ENCODE results near the gene ALCAM.
"Not testable (repeated sequence)": the region's sequence is repeated elsewhere in the genome, so short reads cannot be mapped to it uniquely, and the experiment has no call there.

The ALCAM gene

DNA sequence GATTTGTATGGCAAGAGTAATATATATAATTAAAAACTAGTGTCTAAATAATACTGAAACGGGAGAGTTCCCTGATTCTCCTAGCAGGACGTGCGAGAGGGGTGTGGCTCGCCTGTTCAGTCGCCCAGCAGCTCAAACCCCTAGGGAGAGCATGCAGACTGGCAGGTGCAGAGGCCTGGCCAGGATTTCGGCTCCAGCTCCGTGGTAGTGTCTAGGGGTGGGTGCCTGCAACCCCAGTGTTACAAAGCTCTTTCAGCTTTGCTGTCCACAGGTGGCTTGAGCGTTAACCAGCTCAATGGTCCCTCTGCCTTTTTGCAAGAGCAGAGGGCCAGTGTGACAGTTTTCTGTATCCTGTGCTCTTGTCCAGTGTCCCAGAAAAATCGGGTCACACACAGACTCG, 226.6 kb downstream of the ALCAM start:
- no peak for DNase-seq (ENCODE audit: low spot score)
- TF ChIP-seq, protein P1, sequence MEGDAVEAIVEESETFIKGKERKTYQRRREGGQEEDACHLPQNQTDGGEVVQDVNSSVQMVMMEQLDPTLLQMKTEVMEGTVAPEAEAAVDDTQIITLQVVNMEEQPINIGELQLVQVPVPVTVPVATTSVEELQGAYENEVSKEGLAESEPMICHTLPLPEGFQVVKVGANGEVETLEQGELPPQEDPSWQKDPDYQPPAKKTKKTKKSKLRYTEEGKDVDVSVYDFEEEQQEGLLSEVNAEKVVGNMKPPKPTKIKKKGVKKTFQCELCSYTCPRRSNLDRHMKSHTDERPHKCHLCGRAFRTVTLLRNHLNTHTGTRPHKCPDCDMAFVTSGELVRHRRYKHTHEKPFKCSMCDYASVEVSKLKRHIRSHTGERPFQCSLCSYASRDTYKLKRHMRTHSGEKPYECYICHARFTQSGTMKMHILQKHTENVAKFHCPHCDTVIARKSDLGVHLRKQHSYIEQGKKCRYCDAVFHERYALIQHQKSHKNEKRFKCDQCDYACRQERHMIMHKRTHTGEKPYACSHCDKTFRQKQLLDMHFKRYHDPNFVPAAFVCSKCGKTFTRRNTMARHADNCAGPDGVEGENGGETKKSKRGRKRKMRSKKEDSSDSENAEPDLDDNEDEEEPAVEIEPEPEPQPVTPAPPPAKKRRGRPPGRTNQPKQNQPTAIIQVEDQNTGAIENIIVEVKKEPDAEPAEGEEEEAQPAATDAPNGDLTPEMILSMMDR (IDR thresholded peaks at IDR 0.05; ENCODE audit: extremely low read depth, missing control alignments), result no peak

DNA sequence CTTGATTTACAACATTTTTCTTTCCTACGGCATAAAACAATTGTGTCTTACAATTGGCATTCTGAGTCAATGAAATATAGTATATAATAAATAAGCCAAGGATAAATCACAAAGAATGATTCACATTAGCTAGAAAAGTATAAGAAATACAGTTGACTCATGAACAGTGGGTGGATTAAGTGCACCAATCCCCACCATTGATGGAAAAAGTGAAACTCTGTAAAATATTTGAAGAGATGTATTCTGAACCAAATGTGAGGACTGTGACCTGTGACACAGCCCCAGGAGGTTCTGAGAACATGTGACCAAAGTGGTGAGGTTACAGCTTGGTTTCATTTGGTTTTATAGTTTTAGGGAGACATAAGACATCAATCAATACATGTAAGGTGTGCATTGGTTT, 227.5 kb downstream of the ALCAM start:
- TF ChIP-seq, protein P1 (IDR thresholded peaks at IDR 0.05; ENCODE audit: extremely low read depth, missing control alignments), result no peak
- DNase-seq (ENCODE audit: low spot score), result no peak

DNA sequence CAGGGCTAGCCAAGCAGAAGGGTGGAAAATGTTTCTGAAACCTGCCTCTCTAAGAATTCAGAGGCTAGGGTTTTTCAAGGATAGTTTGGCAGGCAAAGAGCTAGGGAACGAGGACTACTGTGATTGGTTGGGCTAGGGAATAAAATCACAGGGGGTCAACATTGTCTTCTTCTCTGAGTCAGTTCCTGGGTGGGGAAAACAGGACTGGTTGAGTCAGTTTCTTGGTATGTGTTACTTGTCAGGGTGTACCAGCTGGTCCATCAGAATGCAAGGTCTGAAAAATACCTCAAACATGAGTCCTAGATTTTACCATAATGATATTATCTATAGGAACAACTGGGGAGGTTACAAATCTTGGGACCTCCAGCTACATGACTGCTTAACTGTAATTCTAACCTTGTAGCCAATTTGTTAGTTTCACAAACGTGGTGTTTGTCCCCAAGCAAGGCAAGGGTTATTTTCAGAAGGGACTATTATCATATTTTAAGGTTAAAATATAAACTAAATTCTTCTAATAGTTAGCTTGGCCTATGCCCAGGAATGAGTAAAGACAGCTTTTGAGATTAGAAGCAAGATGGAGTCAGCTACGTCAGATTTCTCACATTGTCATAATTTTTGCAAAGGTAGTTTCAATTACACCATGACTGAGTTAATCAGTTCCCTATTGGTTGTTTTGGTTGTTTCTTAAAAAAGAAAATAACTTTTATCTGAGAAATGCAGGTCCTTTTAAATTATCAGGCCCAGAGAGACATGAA, 231.5 kb downstream of the ALCAM start:
- TF ChIP-seq, protein P1 (IDR thresholded peaks at IDR 0.05; ENCODE audit: extremely low read depth, missing control alignments), result no peak
- DNase-seq (ENCODE audit: low spot score), result no peak

DNA sequence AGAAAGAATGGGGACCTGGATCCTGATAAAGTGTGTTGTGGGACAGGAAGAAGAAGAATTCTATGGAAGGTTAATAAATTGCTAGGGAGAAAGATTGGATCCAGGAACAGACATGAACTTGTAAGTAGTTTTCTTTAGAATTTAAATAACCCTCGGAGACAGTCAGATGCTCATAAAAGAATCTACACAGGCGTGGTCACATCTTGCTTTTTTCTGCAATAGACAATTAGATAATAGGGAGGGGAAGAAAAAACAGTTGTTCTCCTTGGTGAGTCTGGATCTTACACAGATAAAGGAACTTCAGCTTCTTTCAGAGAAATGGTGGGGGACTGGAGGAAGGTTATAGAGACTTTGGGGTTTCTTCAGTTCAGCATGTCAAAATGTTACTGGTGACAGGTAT, 232.6 kb downstream of the ALCAM start:
- TF ChIP-seq, protein P1 (IDR thresholded peaks at IDR 0.05; ENCODE audit: extremely low read depth, missing control alignments), result no peak

DNA sequence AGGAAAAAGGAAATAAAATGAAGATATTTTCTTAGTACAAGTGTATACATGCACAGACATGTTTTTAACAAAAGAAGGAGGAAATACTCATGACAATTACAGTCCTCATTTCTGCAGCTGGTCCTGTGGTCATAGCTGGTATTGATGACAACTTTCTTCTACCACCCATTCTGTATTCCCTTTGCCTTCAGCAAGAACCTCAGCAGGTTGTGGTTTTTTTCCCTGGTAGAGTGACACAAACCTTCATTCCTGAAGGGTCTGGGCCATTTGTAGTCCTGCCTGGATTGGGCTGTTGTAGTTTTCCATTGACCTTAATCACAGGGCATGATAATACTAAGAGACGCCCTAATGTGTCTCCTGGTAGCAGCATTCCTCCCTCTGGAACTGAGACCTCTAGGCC, 235.0 kb downstream of the ALCAM start:
- not testable (repeated sequence) for DNase-seq (ENCODE audit: low spot score)

More for the DNA sequence above, 232.6 kb downstream of the ALCAM start:
- DNase-seq (ENCODE audit: low spot score), result no peak

DNA sequence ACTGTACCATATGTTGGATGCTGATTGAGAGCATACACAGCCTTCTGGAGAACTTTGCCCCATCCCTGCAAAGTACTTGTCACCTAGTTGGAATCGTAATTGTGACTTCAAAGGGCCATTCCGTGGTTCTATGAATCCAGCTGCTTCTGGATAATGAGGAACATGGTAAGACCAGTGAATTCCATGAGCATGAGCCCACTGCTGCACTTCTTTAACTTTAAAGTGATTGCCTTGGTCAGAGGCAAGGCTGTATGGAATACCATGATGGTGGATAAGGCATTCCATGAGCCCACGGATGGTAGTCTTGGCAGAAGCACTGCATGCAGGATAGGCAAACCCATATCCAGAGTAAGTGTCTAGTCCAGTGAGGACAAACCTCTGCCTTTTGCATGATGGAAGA, 235.6 kb downstream of the ALCAM start:
- DNase-seq (ENCODE audit: low spot score), result not testable (repeated sequence)

DNA sequence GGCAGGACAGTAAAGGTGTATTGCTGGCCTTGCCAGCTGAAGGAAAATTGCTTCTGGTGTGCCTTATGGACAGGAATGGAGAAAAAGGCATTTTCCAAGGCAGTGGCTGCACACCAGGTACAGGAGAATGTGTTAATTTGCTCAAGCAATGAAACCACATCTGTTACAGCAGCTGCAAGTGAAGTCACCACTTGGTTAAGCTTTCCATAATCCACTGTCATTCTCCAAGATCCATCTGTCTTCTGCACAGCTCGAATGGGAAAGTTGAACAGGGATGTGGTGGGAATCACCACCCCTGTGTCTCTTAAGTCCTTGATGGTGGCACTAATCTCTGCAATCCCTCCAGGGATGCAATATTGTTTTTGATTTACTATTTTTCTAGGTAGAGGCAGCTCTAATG, 236.8 kb downstream of the ALCAM start:
- not testable (repeated sequence) for DNase-seq (ENCODE audit: low spot score)

DNA sequence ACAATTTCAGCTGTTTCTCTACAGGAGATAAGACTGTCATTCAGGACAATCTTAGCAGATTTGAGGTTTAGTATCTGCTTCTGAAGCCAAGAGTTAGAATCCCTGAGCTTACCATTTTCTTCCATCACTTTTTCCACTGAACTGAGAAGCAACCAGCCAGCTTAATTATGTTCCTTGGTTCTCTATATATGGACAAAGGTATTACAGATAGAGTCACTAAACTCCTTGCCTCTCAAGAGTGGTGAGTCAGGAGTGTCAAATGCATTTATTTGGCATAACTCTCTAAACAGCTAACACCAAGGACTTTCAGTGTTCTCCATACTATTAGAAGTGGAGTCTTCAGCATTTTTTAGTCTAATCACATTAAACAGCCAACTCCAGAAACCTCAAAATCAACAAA, 239.3 kb downstream of the ALCAM start:
- no peak for DNase-seq (ENCODE audit: low spot score)
- TF ChIP-seq, protein P1 (IDR thresholded peaks at IDR 0.05; ENCODE audit: extremely low read depth, missing control alignments), result no peak

DNA sequence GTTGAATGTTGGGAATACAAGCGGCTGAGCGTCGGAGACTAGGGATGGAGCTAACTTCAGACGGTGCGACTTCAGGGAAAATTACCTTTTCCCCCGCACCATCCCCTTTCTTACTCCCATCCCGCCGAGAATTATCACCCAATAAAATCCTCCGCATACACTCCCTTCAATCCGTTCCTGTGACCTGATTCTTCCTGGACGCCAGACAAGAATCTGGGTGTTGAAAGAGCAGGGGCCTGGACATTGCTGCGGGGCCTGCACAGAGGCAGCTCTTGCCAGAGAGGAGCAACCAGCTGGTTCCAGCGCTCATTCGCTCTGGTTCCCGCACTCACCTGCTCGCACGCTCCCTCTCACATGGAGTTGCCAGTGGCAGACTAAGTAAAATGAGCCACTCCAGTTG, 241.9 kb downstream of the ALCAM start:
- TF ChIP-seq, protein P1 (IDR thresholded peaks at IDR 0.05; ENCODE audit: extremely low read depth, missing control alignments), result no peak
- DNase-seq (ENCODE audit: low spot score), result no peak

All from GM20000 (cell line).